ENCODE data around the gene HSPA13.

DNA sequence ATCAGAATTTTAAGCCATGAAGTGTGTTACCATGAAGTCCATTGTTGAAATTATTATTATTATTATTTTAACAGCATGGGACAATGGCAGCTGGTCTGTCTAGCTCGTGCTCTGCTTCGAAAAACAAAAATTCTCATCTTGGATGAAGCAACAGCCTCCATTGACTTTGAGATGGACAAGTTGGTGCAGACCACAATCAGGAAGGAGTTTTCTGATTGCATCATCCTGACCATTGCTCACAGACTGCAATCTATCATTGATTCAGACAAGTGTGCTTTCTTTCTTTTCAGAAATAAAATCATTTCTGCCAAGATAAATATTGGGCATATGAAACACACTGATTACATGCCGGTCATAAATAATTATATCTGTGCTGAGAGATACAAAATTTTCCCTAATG, 21.0 kb downstream of the HSPA13 start:
- TF ChIP-seq EZH2 (IDR thresholded peaks at IDR 0.05) (no peak), POLR2AphosphoS5 (IDR thresholded peaks at IDR 0.05; ENCODE audit: borderline replicate concordance, low read depth, low read length) (no peak)

Data from SK-N-MC (cell line).